ENCODE measurements around the gene PACSIN1. TPM values are rescaled to one million over a fixed set of nuclear protein-coding genes. Genes with fewer than 3 reads are reported as not detected.
A peak's percentile ranks its signal among the peaks of the same experiment; 100 is the strongest.

PACSIN1 gene
- total RNA-seq, 2 donors from 2014 or later = 0.97 TPM; not detected in 1

GRCh38 chr6:34494973-34495372 lies 29.1 kb downstream of the PACSIN1 start:
- DNase-seq (ENCODE audit: low spot score in 2 of 2) = no peak
- H3K9me3 Mint-ChIP-seq = peaks cover 0 to 3% of the 10 kb centered on the region in 2 donors
- no peak overlapping the region for H3K27ac Mint-ChIP-seq
- no peaks in the 10 kb centered on the region for H3K36me3 Mint-ChIP-seq
- ATAC-seq = no peak

- H3K27ac Mint-ChIP-seq = no peak overlapping the region
- DNase-seq (ENCODE audit: low spot score in 2 of 2) (no peak), ATAC-seq (no peak)
- peaks cover 0 to 10% of the 10 kb centered on the region in 2 donors for H3K9me3 Mint-ChIP-seq
- H3K36me3 Mint-ChIP-seq = no peaks in the 10 kb centered on the region
Observed at GRCh38 chr6:34496103-34496685, 30.3 kb downstream of the PACSIN1 start.

- H3K9me3 Mint-ChIP-seq = peaks cover 0 to 15% of the 10 kb centered on the region in 2 donors
- H3K36me3 Mint-ChIP-seq = no peaks in the 10 kb centered on the region
- no peak for DNase-seq (ENCODE audit: low spot score in 2 of 2)
- peak overlapping the region in 1 of 2 donors; percentile 45 for H3K27ac Mint-ChIP-seq
- no peak for ATAC-seq
Observed at GRCh38 chr6:34497411-34497810, 31.5 kb downstream of the PACSIN1 start.

GRCh38 chr6:34506718-34507117 lies 40.8 kb downstream of the PACSIN1 start:
- H3K9me3 Mint-ChIP-seq = peaks cover 0 to 5% of the 10 kb centered on the region in 2 donors
- no peak for ATAC-seq
- peak in 1 of 2 donors; percentile 26 for DNase-seq (ENCODE audit: low spot score in 2 of 2)
- no peaks in the 10 kb centered on the region for H3K36me3 Mint-ChIP-seq
- no peak overlapping the region for H3K27ac Mint-ChIP-seq

GRCh38 chr6:34508425-34508824 lies 42.5 kb downstream of the PACSIN1 start:
- DNase-seq (ENCODE audit: low spot score in 2 of 2) (no peak), ATAC-seq (no peak)
- Mint-ChIP-seq H3K36me3 (no peaks in the 10 kb centered on the region), H3K9me3 (peaks cover 0 to 5% of the 10 kb centered on the region in 2 donors), H3K27ac (no peak overlapping the region)

GRCh38 chr6:34509782-34510181 lies 43.9 kb downstream of the PACSIN1 start:
- H3K27ac Mint-ChIP-seq = no peak overlapping the region
- ATAC-seq = no peak
- H3K36me3 Mint-ChIP-seq = no peaks in the 10 kb centered on the region
- DNase-seq (ENCODE audit: low spot score in 2 of 2) = no peak
- peaks cover 0 to 5% of the 10 kb centered on the region in 2 donors for H3K9me3 Mint-ChIP-seq

- ATAC-seq (no peak), DNase-seq (ENCODE audit: low spot score in 2 of 2) (no peak)
- Mint-ChIP-seq H3K27ac (no peak overlapping the region), H3K36me3 (no peaks in the 10 kb centered on the region), H3K9me3 (peaks cover 0 to 5% of the 10 kb centered on the region in 2 donors)
Observed at GRCh38 chr6:34510299-34510698, 44.4 kb downstream of the PACSIN1 start.

GRCh38 chr6:34511214-34511914 lies 45.5 kb downstream of the PACSIN1 start:
- DNase-seq (ENCODE audit: low spot score in 2 of 2) (no peak), ATAC-seq (no peak)
- Mint-ChIP-seq H3K9me3 (peaks cover 0 to 5% of the 10 kb centered on the region in 2 donors), H3K27ac (no peak overlapping the region), H3K36me3 (no peaks in the 10 kb centered on the region)

- peaks cover 0 to 5% of the 10 kb centered on the region in 2 donors for H3K9me3 Mint-ChIP-seq
- no peak for DNase-seq (ENCODE audit: low spot score in 2 of 2)
- H3K36me3 Mint-ChIP-seq = no peaks in the 10 kb centered on the region
- ATAC-seq = no peak
- H3K27ac Mint-ChIP-seq = no peak overlapping the region
Observed at GRCh38 chr6:34511915-34512737, 46.2 kb downstream of the PACSIN1 start.

- peaks cover 0 to 5% of the 10 kb centered on the region in 2 donors for H3K9me3 Mint-ChIP-seq
- ATAC-seq = no peak
Observed at GRCh38 chr6:34512738-34513115, 46.9 kb downstream of the PACSIN1 start.

GRCh38 chr6:34513646-34514045 lies 47.8 kb downstream of the PACSIN1 start:
- ATAC-seq (no peak), DNase-seq (ENCODE audit: low spot score in 2 of 2) (no peak)
- H3K27ac Mint-ChIP-seq = no peak overlapping the region
- H3K36me3 Mint-ChIP-seq = no peaks in the 10 kb centered on the region
- H3K9me3 Mint-ChIP-seq = peaks cover 0 to 5% of the 10 kb centered on the region in 2 donors

More at GRCh38 chr6:34512738-34513115, 46.9 kb downstream of the PACSIN1 start:
- H3K27ac Mint-ChIP-seq = no peak overlapping the region
- DNase-seq (ENCODE audit: low spot score in 2 of 2) = no peak
- H3K36me3 Mint-ChIP-seq = no peaks in the 10 kb centered on the region

GRCh38 chr6:34514112-34514511 lies 48.2 kb downstream of the PACSIN1 start:
- no peak overlapping the region for H3K27ac Mint-ChIP-seq
- no peak for DNase-seq (ENCODE audit: low spot score in 2 of 2)
- H3K36me3 Mint-ChIP-seq = no peaks in the 10 kb centered on the region
- peaks cover 0 to 5% of the 10 kb centered on the region in 2 donors for H3K9me3 Mint-ChIP-seq
- no peak for ATAC-seq

- no peak for DNase-seq (ENCODE audit: low spot score in 2 of 2)
- H3K27ac Mint-ChIP-seq = no peak overlapping the region
- no peaks in the 10 kb centered on the region for H3K36me3 Mint-ChIP-seq
- peaks cover 0 to 5% of the 10 kb centered on the region in 2 donors for H3K9me3 Mint-ChIP-seq
- no peak for ATAC-seq
Observed at GRCh38 chr6:34514593-34515472, 49.0 kb downstream of the PACSIN1 start.

GRCh38 chr6:34515473-34516387 lies 49.9 kb downstream of the PACSIN1 start:
- no peak for DNase-seq (ENCODE audit: low spot score in 2 of 2)
- no peak for ATAC-seq

More at GRCh38 chr6:34515473-34516387, 49.9 kb downstream of the PACSIN1 start:
- Mint-ChIP-seq H3K27ac (no peak overlapping the region), H3K36me3 (no peaks in the 10 kb centered on the region), H3K9me3 (no peaks in the 10 kb centered on the region)

Data from activated naive CD4-positive, alpha-beta T cell treated with anti-CD3 and anti-CD28 coated beads, Interleukin-2, amount 50 U/mL, for 72 hours (primary cell).